ENCODE measurements around the gene CCNF. TPM values are rescaled to one million over a fixed set of nuclear protein-coding genes. Genes with fewer than 3 reads are reported as not detected.
"Not testable (repeated sequence)": the region's sequence is repeated elsewhere in the genome, so short reads cannot be mapped to it uniquely, and the experiment has no call there.

The CCNF gene
- total RNA-seq (1 to 10 TPM; 2.1 to 2.4 TPM), polyA plus RNA-seq (1 to 10 TPM in 2 of 3 donors, under 1 TPM in 1; 0.59 to 2.0 (median 1.7) TPM), total RNA-seq (3.2 to 10.7 (median 6.5) reads per million in 6 experiments)

- peak within 1 kb of the TSS in 9 of 10 donors; percentile 17 to 88 (median 71) for H3K27ac Mint-ChIP-seq
- peak within 1 kb of the TSS; percentile 77 to 93 (median 88) for H3K4me3 Mint-ChIP-seq
- ATAC-seq (peak; percentile 94 to 97), DNase-seq (peak; percentile 90 to 98 (median 94))
- no peaks in the 10 kb centered on the region for H3K9me3 Mint-ChIP-seq
- peaks cover 0 to 1% (median 0%) of the 10 kb centered on the region in 5 donors for H3K27me3 Mint-ChIP-seq
- peaks cover 0 to 4% (median 4%) of the 10 kb centered on the region in 3 donors for H3K36me3 Mint-ChIP-seq
- POLR2A ChIA-PET = interaction anchor here (0.6 to 1.7 kb wide), 5 partner anchors 31 to 647 kb away, joined by 3 to 6 read pairs (median 5); partner anchors contain the start of genes ATP6V0C, NUBP2, SPSB3 and TEDC2
- H3K4me1 Mint-ChIP-seq = peaks cover 9 to 15% (median 14%) of the 10 kb centered on the region in 4 donors
Observed at GRCh38 chr16:2429034-2429770, at the start of gene CCNF. Gene CCNF, plus strand, starts transcription at chr16:2429447. Its CDS starts 35 bp downstream, at chr16:2429482.

DNA sequence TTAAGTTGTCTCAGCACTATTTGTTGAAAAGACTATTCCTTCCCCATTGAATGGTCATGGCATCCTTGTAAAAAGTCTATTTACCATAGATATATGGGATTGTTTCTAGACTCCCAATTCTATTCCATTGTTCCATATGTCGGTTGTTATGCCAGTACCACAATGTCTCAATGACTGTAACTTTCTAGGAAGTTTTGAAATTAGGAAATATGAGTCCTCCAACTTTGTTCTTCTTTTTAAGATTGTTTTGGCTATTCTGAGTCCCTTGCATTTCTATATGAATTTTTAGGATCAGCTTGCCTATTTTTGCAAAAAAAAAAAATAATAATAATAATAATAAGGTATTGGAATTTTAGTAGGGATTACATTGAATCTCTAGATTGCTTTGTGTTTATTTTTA, 45.7 kb upstream of the CCNF start:
- POLR2A ChIA-PET = no interaction called here
- peaks cover 5 to 12% (median 8%) of the 10 kb centered on the region in 5 donors for H3K27me3 Mint-ChIP-seq
- no peak overlapping the region for H3K4me3 Mint-ChIP-seq
- ATAC-seq (no peak), DNase-seq (no peak)
- peaks cover 0 to 2% (median 0%) of the 10 kb centered on the region in 3 donors for H3K36me3 Mint-ChIP-seq
- H3K4me1 Mint-ChIP-seq = no peaks in the 10 kb centered on the region
- no peak overlapping the region for H3K27ac Mint-ChIP-seq
- H3K9me3 Mint-ChIP-seq = peaks cover 0 to 5% (median 2%) of the 10 kb centered on the region in 9 donors

- ATAC-seq = no peak
- POLR2A ChIA-PET = no interaction called here
- Mint-ChIP-seq H3K27ac (no peak overlapping the region), H3K36me3 (peaks cover 0 to 3% (median 0%) of the 10 kb centered on the region in 3 donors), H3K4me3 (no peak overlapping the region), H3K27me3 (peaks cover 5 to 12% (median 8%) of the 10 kb centered on the region in 5 donors), H3K4me1 (no peaks in the 10 kb centered on the region), H3K9me3 (peaks cover 0 to 9% (median 3%) of the 10 kb centered on the region in 9 donors)
- no peak for DNase-seq
Observed at GRCh38 chr16:2384426-2384825, 44.8 kb upstream of the CCNF start.

DNA sequence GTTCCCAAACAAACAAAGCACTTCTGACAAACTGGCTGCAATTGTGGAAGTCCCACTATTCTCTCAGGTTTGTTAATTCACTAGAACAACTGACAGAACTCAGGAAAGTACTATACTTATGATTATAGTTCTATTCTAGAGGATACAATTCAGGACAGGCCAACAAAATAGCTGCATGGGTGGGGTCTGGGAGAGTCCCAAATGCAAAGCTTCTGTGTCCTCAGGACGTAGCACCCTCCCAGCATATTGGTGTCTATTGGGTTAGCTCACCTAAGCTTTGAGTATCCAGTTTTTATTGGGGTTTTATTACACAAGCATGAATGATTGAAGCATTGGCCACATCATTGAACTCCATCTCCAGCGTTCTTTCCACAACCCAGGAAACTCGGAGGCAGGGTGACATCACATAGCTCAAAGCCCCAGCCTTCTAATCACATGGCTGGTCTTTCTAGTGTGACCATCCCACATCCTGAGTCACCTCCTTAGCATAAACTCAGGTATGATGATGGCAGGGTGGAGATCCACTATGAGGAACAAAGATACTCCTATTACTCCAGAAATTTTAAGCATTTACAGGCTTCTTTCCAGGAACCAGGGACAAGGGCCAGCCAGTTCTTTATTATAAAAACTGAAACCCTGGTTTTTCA, 43.9 kb upstream of the CCNF start:
- DNase-seq (no peak), ATAC-seq (no peak)
- Mint-ChIP-seq H3K27me3 (peaks cover 5 to 12% (median 8%) of the 10 kb centered on the region in 5 donors), H3K36me3 (peaks cover 0 to 3% (median 0%) of the 10 kb centered on the region in 3 donors), H3K9me3 (peaks cover 0 to 9% (median 3%) of the 10 kb centered on the region in 9 donors), H3K27ac (no peak overlapping the region), H3K4me3 (no peak overlapping the region), H3K4me1 (no peaks in the 10 kb centered on the region)
- POLR2A ChIA-PET = no interaction called here

DNA sequence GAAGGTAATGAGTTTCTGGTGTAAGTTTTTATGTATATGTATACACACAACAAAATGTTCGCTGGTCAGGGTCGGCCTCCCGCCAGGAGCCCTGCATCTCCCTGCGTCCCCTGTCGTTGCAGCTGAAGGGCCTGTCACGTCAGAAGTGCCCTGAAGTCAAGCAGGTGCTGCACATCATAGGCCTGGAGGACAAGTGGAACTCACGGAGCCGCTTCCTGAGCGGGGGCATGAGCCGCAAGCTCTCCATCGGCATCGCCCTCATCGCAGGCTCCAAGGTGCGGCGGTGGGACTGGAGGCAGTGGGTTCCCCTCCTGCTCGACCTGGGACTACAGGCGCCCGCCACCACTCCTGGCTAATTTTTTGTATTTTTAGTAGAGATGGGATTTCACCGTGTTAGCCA, 43.3 kb upstream of the CCNF start:
- H3K4me3 Mint-ChIP-seq, POLR2A ChIA-PET, DNase-seq, ATAC-seq, H3K36me3 Mint-ChIP-seq, H3K27ac Mint-ChIP-seq, H3K9me3 Mint-ChIP-seq, H3K4me1 Mint-ChIP-seq: not testable (repeated sequence)
- peaks cover 5 to 12% (median 8%) of the 10 kb centered on the region in 5 donors for H3K27me3 Mint-ChIP-seq

DNA sequence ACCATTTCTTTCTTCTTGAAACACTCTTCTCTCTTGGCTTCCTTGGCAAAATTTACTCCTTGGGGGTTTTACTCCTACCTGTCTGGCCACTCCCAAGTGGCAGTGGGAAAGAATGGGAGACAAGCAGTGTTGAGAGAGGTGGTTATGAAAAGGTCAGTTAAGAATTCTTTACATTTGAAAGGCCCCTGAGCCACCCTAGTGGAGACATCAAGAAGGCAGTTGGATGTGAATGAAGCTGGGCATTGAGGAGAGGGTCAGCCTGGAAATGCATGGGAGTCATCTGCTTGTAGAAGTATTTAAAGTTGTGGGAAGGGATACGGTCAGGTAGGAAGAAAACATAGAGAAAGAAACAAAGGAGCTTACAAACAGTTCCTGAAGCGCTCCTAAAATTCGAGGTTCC, 42.3 kb upstream of the CCNF start:
- H3K4me3 Mint-ChIP-seq = no peak overlapping the region
- peaks cover 0 to 3% (median 0%) of the 10 kb centered on the region in 3 donors for H3K36me3 Mint-ChIP-seq
- H3K9me3 Mint-ChIP-seq = peaks cover 0 to 9% (median 3%) of the 10 kb centered on the region in 9 donors
- H3K27me3 Mint-ChIP-seq = peaks cover 5 to 17% (median 8%) of the 10 kb centered on the region in 5 donors
- H3K4me1 Mint-ChIP-seq = no peaks in the 10 kb centered on the region
- ATAC-seq (no peak), DNase-seq (no peak)
- POLR2A ChIA-PET = no interaction called here
- no peak overlapping the region for H3K27ac Mint-ChIP-seq

- H3K4me3 Mint-ChIP-seq = no peak overlapping the region
- peaks cover 0 to 3% (median 0%) of the 10 kb centered on the region in 3 donors for H3K36me3 Mint-ChIP-seq
- peaks cover 0 to 9% (median 3%) of the 10 kb centered on the region in 9 donors for H3K9me3 Mint-ChIP-seq
- peaks cover 5 to 24% (median 12%) of the 10 kb centered on the region in 5 donors for H3K27me3 Mint-ChIP-seq
- POLR2A ChIA-PET = no interaction called here
- H3K27ac Mint-ChIP-seq = no peak overlapping the region
- DNase-seq (no peak), ATAC-seq (no peak)
- no peaks in the 10 kb centered on the region for H3K4me1 Mint-ChIP-seq
Observed at GRCh38 chr16:2388139-2388874, 40.9 kb upstream of the CCNF start.

DNA sequence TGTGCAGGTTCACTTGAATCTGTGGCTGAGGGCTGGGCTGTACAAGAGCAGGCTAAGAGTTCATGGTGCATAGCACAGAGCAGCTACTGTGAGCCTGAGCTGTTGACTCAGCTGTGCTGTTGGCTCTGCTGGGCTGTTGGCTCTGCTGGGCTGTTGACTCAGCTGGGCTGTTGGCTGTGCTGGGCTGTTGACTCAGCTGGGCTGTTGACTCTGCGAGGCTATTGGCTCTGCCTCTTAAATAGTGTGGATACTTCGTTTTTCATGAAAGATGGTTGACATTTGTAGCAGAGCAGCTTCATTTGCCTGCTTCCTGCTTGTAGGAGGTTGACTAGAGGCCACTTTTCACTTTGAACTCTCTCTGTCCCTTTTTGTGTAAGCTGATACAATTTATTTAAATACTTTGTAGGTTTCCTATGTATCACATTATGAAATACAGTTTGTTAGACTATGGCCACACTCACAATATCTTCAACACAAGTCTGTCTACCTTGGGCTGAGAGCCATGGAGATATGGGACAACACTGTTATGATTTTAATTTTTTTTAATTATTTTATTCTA, 40.3 kb upstream of the CCNF start:
- Mint-ChIP-seq H3K4me3 (no peak overlapping the region), H3K36me3 (peaks cover 0 to 3% (median 0%) of the 10 kb centered on the region in 3 donors), H3K27me3 (peaks cover 5 to 24% (median 12%) of the 10 kb centered on the region in 5 donors), H3K4me1 (no peaks in the 10 kb centered on the region), H3K27ac (peak overlapping the region in 1 of 10 donors; percentile 54), H3K9me3 (peaks cover 0 to 9% (median 3%) of the 10 kb centered on the region in 9 donors)
- ATAC-seq (no peak), DNase-seq (no peak)
- POLR2A ChIA-PET = no interaction called here

- Mint-ChIP-seq H3K27ac (no peak overlapping the region), H3K4me1 (no peaks in the 10 kb centered on the region), H3K36me3 (peaks cover 0 to 3% (median 0%) of the 10 kb centered on the region in 3 donors), H3K9me3 (peaks cover 0 to 9% (median 3%) of the 10 kb centered on the region in 9 donors), H3K27me3 (peaks cover 3 to 17% (median 6%) of the 10 kb centered on the region in 5 donors), H3K4me3 (no peak overlapping the region)
- DNase-seq (no peak), ATAC-seq (no peak)
- POLR2A ChIA-PET = no interaction called here
Observed at GRCh38 chr16:2392025-2392424, 37.2 kb upstream of the CCNF start.

GRCh38 chr16:2398520-2398919, 30.7 kb upstream of the CCNF start:
- POLR2A ChIA-PET = no interaction called here
- ATAC-seq (no peak), DNase-seq (no peak)
- H3K27me3 Mint-ChIP-seq = peaks cover 0 to 2% (median 0%) of the 10 kb centered on the region in 5 donors
- H3K27ac Mint-ChIP-seq = no peak overlapping the region
- no peaks in the 10 kb centered on the region for H3K9me3 Mint-ChIP-seq
- no peak overlapping the region for H3K4me3 Mint-ChIP-seq
- H3K4me1 Mint-ChIP-seq = no peaks in the 10 kb centered on the region
- no peaks in the 10 kb centered on the region for H3K36me3 Mint-ChIP-seq

DNA sequence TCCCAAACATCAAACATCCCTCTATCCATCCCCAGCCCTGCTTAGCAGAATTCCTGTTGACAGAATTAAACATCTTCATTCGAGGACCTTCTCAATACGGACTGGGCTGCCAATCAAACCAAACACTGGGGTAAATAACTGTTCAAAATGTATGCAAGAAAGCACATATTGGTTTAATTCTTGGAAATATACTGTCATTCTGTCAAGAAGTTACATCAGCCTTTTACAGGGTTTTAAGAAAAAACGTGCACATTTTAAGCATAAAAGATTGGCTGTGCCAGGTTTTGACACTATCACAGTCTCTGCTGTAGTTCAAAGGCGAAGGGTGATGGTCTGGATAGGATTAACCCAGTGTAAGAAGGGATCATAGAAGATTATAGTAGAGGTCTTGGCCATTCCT, 25.1 kb upstream of the CCNF start:
- POLR2A ChIA-PET = no interaction called here
- peaks cover 0 to 2% (median 0%) of the 10 kb centered on the region in 5 donors for H3K27me3 Mint-ChIP-seq
- H3K4me1 Mint-ChIP-seq = no peaks in the 10 kb centered on the region
- DNase-seq (no peak), ATAC-seq (no peak)
- H3K4me3 Mint-ChIP-seq = no peak overlapping the region
- no peak overlapping the region for H3K27ac Mint-ChIP-seq
- H3K9me3 Mint-ChIP-seq = no peaks in the 10 kb centered on the region
- H3K36me3 Mint-ChIP-seq = no peaks in the 10 kb centered on the region

DNA sequence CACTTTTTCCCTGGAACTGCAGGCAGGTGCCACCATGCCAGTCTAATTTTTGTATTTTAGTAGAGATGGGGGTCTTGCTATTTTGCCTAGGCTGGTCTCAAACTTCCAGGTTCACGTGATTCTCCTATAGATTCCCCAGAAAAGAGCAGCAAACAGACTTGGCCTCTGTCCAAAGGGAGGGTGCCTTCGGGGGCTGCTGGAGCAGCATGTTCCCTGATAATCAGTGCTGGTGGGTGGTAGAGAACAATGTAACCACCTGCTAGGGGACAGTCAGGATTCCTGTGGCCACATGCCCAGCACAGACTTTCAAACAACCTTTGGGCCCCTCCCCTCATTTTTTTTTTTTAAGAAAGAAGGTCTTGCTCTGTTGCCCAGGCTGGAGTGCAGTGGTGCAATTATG, 14.2 kb upstream of the CCNF start:
- ATAC-seq (no peak), DNase-seq (no peak)
- H3K36me3 Mint-ChIP-seq = no peaks in the 10 kb centered on the region
- no peak overlapping the region for H3K27ac Mint-ChIP-seq
- POLR2A ChIA-PET = no interaction called here
- no peak overlapping the region for H3K4me3 Mint-ChIP-seq
- peaks cover 0 to 21% (median 6%) of the 10 kb centered on the region in 5 donors for H3K27me3 Mint-ChIP-seq
- no peaks in the 10 kb centered on the region for H3K4me1 Mint-ChIP-seq
- no peaks in the 10 kb centered on the region for H3K9me3 Mint-ChIP-seq

All from naive thymus-derived CD8-positive, alpha-beta T cell (primary cell).